Lung (tissue), 12 donors: ENCODE data around the gene ANKRD27. TPM values are rescaled to one million over a fixed set of nuclear protein-coding genes. Genes with fewer than 3 reads are reported as not detected.
"Not testable (repeated sequence)": the region's sequence is repeated elsewhere in the genome, so short reads cannot be mapped to it uniquely, and the experiment has no call there.

ENCODE experiments used
- ATAC-seq: fragments of 200-7000 bp; cut with Tn5 transposase; one replicate; pipeline ENCODE4 v1.9.1; 2020; ENCODE audit warnings: moderate number of reproducible peaks; ENCODE audit not compliant: insufficient read depth, low FRiP score
- DNase-seq, 3 donors: peaks; one replicate each; pipeline ENCODE4 v3.0.0-alpha.2; 2013 to 2017
- H3K27ac ChIP-seq, 2 donors: one replicate each; pipeline ENCODE4 v1.5.1; 2013; ENCODE audit warnings: mild to moderate bottlenecking in 2 of 2, moderate library complexity in 2 of 2, control low read depth in 1 of 2, inconsistent platforms in 1 of 2, low read depth in 1 of 2, low read length in 1 of 2
- H3K27me3 ChIP-seq, 3 donors: one replicate each; pipeline ENCODE4 v1.5.1; 2013; ENCODE audit warnings: low read length in 2 of 3; ENCODE audit not compliant: control insufficient read depth in 3 of 3, insufficient read depth in 3 of 3
- H3K36me3 ChIP-seq, 4 donors: one replicate each; pipeline ENCODE4 v1.5.1; 2013; ENCODE audit warnings: low read length in 4 of 4, mild to moderate bottlenecking in 1 of 4, moderate library complexity in 1 of 4; ENCODE audit not compliant: control insufficient read depth in 4 of 4, insufficient read depth in 4 of 4
- H3K4me1 ChIP-seq, 5 donors: one replicate each; pipeline ENCODE4 v1.5.1; 2013; ENCODE audit warnings: low read length in 5 of 5, mild to moderate bottlenecking in 2 of 5, moderate library complexity in 1 of 5; ENCODE audit not compliant: control insufficient read depth in 5 of 5, insufficient read depth in 5 of 5
- H3K4me3 ChIP-seq: one replicate; pipeline ENCODE4 v1.5.1; 2013; ENCODE audit warnings: mild to moderate bottlenecking, control low read depth, moderate library complexity
- H3K9ac ChIP-seq, 2 donors: one replicate each; pipeline ENCODE4 v1.5.1; 2013; ENCODE audit warnings: low read length in 2 of 2, control low read depth in 1 of 2; ENCODE audit not compliant: insufficient read depth in 1 of 2
- H3K9me3 ChIP-seq, 4 donors: one replicate each; pipeline ENCODE4 v1.5.1; 2013; ENCODE audit warnings: low read length in 3 of 4, mild to moderate bottlenecking in 1 of 4, moderate library complexity in 1 of 4; ENCODE audit not compliant: control insufficient read depth in 4 of 4, insufficient read depth in 3 of 4
- WGBS, 2 donors: extraction: QIAGEN DNeasy Blood & Tissue Kit; methylation state at CpG; one replicate each; pipeline ENCODE4 v1.1.7; 2013; 5-methylcytosine and 5-hydroxymethylcytosine counted together
- polyA plus RNA-seq, 2 donors: library from polyadenylated mRNA; stranded (reverse); fragments of 200-250 nt; gene quantifications; one replicate each; pipeline ENCODE4 v1.2.1, GENCODE V29; 2013
- total RNA-seq, 2 donors: library from RNA; depleted of rRNA in 1 of 2; stranded (reverse); fragments of >200 nt in 1 of 2; gene quantifications; one replicate each; pipeline ENCODE4 v1.2.1, GENCODE V29; 2014 to 2021
- TF ChIP-seq, protein P1 (sequence below): IDR thresholded peaks from 2 replicates; pipeline ENCODE4 v1.5.1; 2012; ENCODE audit warnings: mild to moderate bottlenecking; ENCODE audit errors: control extremely low read depth, extremely low read depth
- donor health status: control.
- donor health status: control.
- donor health status: Bipolar disorder and iron deficiency.
- donor health status: healthy.
- donor health status: DM: yes; HTN: yes; CAD: no.

Gene ANKRD27
- total and polyA plus RNA-seq, 4 donors = 8.9 to 31.5 (median 22.5) TPM

DNA sequence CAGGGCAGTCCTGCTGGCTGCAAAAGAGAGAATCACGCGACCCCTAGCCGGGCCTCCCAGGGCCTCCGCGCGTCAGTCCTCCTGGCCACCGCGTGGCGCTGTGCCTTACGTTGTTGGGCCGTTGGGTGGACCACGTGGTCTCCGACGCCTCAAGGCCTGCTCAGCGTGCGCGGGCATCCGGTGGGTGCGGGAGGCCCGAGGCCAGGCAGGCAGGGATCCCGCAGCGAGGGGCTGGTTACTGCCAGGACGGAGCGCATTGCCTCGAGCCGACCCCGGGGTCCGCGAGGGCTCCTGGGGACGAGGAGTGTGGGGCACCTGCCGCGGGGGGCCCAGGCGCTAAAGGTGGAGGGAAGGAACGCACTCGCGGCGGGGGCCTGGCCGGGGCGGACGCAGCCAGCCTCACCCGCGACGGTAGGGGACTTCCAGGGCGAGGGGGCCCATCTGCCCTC is 44.7 kb upstream of the ANKRD27 start, which contains the start of gene TDRD12:
TDRD12 (plus strand) TSS at position 157 of the 449 bp plus-strand sequence. CDS start 306 bp downstream, outside the sequence.
- H3K27me3 ChIP-seq = no peaks in the 10 kb centered on the region
- no peak within 1 kb of the TSS for H3K27ac ChIP-seq
- whole genome bisulfite sequencing, 2 donors = 87 to 94% methylated on average over 32 to 44 of the region's 44 CpGs
- H3K9me3 ChIP-seq = no peaks in the 10 kb centered on the region
- H3K4me1 ChIP-seq = peaks cover 0 to 2% (median 0%) of the 10 kb centered on the region in 5 donors
- H3K9ac ChIP-seq = no peak within 1 kb of the TSS
- DNase-seq = no peak
- ATAC-seq = no peak
- no peak within 1 kb of the TSS for H3K4me3 ChIP-seq
- peaks cover 0 to 3% (median 0%) of the 10 kb centered on the region in 4 donors for H3K36me3 ChIP-seq
- TF ChIP-seq, protein P1, sequence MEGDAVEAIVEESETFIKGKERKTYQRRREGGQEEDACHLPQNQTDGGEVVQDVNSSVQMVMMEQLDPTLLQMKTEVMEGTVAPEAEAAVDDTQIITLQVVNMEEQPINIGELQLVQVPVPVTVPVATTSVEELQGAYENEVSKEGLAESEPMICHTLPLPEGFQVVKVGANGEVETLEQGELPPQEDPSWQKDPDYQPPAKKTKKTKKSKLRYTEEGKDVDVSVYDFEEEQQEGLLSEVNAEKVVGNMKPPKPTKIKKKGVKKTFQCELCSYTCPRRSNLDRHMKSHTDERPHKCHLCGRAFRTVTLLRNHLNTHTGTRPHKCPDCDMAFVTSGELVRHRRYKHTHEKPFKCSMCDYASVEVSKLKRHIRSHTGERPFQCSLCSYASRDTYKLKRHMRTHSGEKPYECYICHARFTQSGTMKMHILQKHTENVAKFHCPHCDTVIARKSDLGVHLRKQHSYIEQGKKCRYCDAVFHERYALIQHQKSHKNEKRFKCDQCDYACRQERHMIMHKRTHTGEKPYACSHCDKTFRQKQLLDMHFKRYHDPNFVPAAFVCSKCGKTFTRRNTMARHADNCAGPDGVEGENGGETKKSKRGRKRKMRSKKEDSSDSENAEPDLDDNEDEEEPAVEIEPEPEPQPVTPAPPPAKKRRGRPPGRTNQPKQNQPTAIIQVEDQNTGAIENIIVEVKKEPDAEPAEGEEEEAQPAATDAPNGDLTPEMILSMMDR = no peak

DNA sequence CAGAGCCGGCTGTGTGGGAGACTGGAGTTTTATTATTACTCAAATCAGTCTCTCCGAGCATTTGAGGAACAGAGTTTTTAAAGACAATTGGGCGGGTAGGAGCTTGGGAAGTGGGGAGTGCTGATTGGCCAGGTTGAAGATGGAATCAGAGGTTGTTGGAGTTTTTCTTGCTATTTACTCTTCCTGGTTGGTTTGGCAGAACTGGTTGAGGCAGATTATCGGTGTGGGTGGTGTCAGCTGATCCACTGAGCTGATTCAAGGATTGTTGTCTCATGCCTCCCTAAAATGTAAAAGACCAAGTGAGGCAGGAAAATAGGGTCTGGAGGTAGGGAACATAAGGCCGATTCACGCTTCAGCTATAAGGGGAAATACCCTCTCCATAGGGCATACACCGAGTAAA is 43.3 kb upstream of the ANKRD27 start:
- Histone ChIP-seq H3K27me3 (no peaks in the 10 kb centered on the region), H3K36me3 (peaks cover 0 to 5% (median under 1%) of the 10 kb centered on the region in 4 donors), H3K4me3 (no peak overlapping the region), H3K9me3 (no peaks in the 10 kb centered on the region), H3K4me1 (peaks cover 0 to 2% (median 0%) of the 10 kb centered on the region in 5 donors), H3K27ac (no peak overlapping the region), H3K9ac (no peak overlapping the region)
- TF ChIP-seq, protein P1 = no peak
- DNase-seq (no peak), ATAC-seq (no peak)
- 84 to 86% methylated on average over 7 of the region's 7 CpGs for WGBS, 2 donors

DNA sequence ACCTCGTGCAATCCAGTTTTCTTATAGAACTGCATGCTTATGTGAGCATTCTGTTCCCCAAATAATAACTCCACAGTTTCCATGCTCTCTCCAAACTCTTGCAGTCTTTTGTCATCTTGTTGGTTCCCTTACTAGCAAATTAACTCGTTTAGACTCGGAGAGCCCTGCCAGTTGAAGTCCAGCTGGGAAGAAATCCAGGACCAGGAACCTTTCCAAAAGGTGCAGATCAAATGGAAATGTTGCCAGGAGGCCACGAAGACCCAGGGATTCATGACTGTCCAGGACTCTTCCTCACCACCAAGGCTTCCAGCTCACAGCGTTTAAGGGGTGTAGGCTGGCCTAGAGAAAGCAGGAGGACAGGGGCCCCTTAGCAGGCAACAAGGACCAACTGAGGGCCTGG is 42.5 kb upstream of the ANKRD27 start:
- no peaks in the 10 kb centered on the region for H3K27me3 ChIP-seq

DNA sequence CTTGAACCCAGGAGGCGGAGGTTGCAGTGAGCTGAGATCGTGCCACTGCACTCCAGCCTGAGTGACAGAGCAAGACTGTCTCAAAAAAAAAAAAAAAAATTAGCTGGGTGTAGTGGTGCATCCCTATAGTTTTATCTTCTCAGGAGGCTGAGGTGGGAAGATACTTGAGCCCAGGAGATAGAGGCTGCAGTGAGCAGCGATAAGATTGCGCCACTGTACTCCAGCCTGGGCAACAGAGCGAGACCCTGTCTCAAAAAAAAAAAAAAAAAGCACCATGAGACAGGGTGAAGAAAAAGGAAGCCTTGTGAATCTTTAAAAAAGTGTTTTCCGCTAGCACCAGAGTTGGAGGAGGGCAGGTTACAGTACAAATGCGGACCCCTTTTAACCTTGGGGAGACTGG is 41.2 kb upstream of the ANKRD27 start:
- H3K9me3 ChIP-seq, H3K4me3 ChIP-seq, H3K27ac ChIP-seq, H3K27me3 ChIP-seq, H3K9ac ChIP-seq, H3K36me3 ChIP-seq, H3K4me1 ChIP-seq, DNase-seq, ATAC-seq: not testable (repeated sequence)
- WGBS, 2 donors = 94 to 96% methylated on average over 7 of the region's 7 CpGs

More for the DNA sequence above, 42.5 kb upstream of the ANKRD27 start:
- no peak for DNase-seq
- Histone ChIP-seq H3K36me3 (peaks cover 0 to 7% (median 3%) of the 10 kb centered on the region in 4 donors), H3K4me1 (peaks cover 0 to 2% (median 0%) of the 10 kb centered on the region in 5 donors), H3K27ac (no peak overlapping the region), H3K9me3 (no peaks in the 10 kb centered on the region), H3K4me3 (no peak overlapping the region), H3K9ac (no peak overlapping the region)
- WGBS, 2 donors = 72 to 82% methylated on average over 5 of the region's 5 CpGs
- no peak for ATAC-seq
- TF ChIP-seq, protein P1 = no peak
